Neutrophil (primary cell): ENCODE results near the gene DNAJB1.

Source experiments
- H3K27ac ChIP-seq: fragments of 200-600 bp; sonication (generic); 2 replicates; pipeline ENCODE4 v1.5.1; 2016; ENCODE audit warnings: mild to moderate bottlenecking, moderate library complexity
- H3K27me3 ChIP-seq: fragments of 200-600 bp; sonication (generic); 2 replicates; pipeline ENCODE4 v1.6.0; 2016; ENCODE audit warnings: mild to moderate bottlenecking
- H3K36me3 ChIP-seq: fragments of 200-600 bp; sonication (generic); 2 replicates; pipeline ENCODE4 v1.5.1; 2017
- H3K4me1 ChIP-seq, 2 experiments: fragments of 200-600 bp in 1 of 2; sonication (generic) in 1 of 2; 1 replicate in 1 of 2; 2 replicates in 1 of 2; pipeline versions ENCODE4 v1.5.1 to v1.6.1; 2013 to 2016; ENCODE audit warnings: low read depth in 1 of 2, low read length in 1 of 2, mild to moderate bottlenecking in 1 of 2, moderate library complexity in 1 of 2; ENCODE audit not compliant: control insufficient read depth in 1 of 2, insufficient read depth in 1 of 2
- H3K4me3 ChIP-seq, 2 experiments: fragments of 200-600 bp in 1 of 2; sonication (generic) in 1 of 2; 1 replicate in 1 of 2; 2 replicates in 1 of 2; pipeline ENCODE4 v1.5.1; 2013 to 2016; ENCODE audit warnings: low read depth in 1 of 2, low read length in 1 of 2, mild to moderate bottlenecking in 1 of 2, moderate library complexity in 1 of 2
- H3K9me3 ChIP-seq: fragments of 200-600 bp; sonication (generic); 2 replicates; pipeline ENCODE4 v1.5.1; 2016
- TF ChIP-seq, protein P1 (sequence below): fragments of 200-600 bp; sonication (generic); IDR thresholded peaks from 2 replicates; pipeline ENCODE4 v1.5.1; 2016; ENCODE audit warnings: antibody characterized with exemption

Gene DNAJB1

DNA sequence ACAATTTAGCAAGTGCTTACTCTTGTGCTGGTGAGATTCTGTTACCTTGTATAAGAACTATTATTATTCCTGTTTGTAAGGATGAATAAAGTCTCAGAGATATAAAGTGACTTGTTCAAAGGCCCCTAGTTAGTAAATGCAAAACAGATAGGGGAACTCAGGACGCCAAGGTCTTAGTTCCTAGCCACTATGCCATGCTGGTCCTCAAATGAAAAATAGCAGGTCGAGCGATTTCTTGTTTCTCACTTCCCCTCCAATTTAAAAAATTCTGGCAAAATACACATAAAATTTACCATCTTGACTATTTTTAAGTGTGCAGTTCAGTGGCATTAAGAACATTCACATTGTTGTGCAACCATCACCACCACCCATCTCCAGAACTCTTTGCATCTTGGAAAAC lies 12.3 kb upstream of the DNAJB1 start:
- Histone ChIP-seq H3K4me1 (peaks cover 25 to 33% of the 10 kb centered on the region in 2 experiments), H3K27me3 (no peaks in the 10 kb centered on the region), H3K9me3 (no peaks in the 10 kb centered on the region), H3K36me3 (no peaks in the 10 kb centered on the region), H3K4me3 (peak overlapping the region; percentile 67 to 92), H3K27ac (peak overlapping the region; percentile 88)
- TF ChIP-seq, protein P1, sequence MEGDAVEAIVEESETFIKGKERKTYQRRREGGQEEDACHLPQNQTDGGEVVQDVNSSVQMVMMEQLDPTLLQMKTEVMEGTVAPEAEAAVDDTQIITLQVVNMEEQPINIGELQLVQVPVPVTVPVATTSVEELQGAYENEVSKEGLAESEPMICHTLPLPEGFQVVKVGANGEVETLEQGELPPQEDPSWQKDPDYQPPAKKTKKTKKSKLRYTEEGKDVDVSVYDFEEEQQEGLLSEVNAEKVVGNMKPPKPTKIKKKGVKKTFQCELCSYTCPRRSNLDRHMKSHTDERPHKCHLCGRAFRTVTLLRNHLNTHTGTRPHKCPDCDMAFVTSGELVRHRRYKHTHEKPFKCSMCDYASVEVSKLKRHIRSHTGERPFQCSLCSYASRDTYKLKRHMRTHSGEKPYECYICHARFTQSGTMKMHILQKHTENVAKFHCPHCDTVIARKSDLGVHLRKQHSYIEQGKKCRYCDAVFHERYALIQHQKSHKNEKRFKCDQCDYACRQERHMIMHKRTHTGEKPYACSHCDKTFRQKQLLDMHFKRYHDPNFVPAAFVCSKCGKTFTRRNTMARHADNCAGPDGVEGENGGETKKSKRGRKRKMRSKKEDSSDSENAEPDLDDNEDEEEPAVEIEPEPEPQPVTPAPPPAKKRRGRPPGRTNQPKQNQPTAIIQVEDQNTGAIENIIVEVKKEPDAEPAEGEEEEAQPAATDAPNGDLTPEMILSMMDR = no peak

DNA sequence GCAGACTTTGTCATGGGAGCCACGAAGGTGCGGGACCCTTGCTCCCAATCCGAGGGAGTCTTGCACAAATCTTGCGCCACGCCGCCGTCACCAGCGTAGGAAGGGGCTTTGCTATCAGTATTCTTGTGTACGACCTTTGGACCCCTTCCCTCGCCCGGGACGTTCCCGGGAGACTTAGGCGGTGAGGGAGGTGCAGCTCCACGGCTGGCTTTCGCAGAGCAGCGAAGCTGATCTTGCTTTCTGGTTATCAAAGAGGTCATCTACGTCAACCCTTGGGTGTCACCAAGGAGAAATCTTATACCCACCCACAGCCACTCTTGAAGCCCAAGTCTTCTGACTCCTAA lies 11.8 kb upstream of the DNAJB1 start:
- peaks cover 25 to 33% of the 10 kb centered on the region in 2 experiments for H3K4me1 ChIP-seq
- H3K27me3 ChIP-seq = no peaks in the 10 kb centered on the region
- H3K36me3 ChIP-seq = no peaks in the 10 kb centered on the region
- H3K4me3 ChIP-seq = peak overlapping the region; percentile 67 to 92
- H3K9me3 ChIP-seq = no peaks in the 10 kb centered on the region
- H3K27ac ChIP-seq = peak overlapping the region; percentile 88
- TF ChIP-seq, protein P1 = no peak

DNA sequence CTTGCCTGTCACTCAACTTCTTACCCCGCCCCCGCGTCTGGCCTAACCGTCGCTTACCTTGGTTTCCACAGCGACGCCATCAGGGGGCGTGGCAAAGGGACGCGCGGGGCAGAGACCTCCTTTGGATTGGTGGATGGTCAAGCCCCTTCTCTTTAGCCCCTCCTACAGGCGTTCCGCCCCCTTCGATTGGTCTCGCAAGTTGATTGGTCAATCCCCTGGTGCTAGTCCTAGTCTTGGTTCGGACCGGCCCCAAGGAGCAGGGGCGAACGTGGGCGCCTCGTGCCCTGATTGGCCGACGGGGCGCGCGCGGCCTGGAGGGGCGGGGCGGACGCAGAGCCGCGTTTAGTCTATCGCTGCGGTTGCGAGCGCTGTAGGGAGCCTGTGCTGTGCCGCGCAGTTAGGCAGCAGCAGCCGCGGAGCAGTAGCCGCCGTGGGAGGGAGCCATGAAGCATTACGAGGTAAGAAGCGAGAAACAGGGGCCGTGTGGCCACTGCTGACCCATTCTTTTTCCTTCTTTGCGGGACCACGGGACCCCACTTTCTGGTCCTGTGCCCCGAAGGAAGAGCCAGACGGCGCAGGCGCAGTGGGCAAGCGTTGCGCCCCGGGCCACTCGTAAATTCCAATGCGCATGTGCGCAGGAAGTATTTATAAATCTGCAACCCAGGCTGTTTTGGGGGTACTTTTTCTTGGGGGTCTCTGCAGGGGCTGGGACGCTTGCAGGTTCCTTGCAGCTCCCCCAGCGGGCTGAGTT lies 11.2 kb upstream of the DNAJB1 start, which contains the start of gene TECR:
TSS of gene TECR (plus strand) at position 341 of the 751 bp plus-strand sequence. CDS start at position 444, 103 bp downstream.
- Histone ChIP-seq H3K4me1 (peaks cover 25 to 33% of the 10 kb centered on the region in 2 experiments), H3K36me3 (no peaks in the 10 kb centered on the region), H3K27ac (peak within 1 kb of the TSS; percentile 88), H3K4me3 (peak within 1 kb of the TSS; percentile 67 to 92), H3K9me3 (no peaks in the 10 kb centered on the region), H3K27me3 (no peaks in the 10 kb centered on the region)
- TF ChIP-seq, protein P1 = peak; percentile 49

DNA sequence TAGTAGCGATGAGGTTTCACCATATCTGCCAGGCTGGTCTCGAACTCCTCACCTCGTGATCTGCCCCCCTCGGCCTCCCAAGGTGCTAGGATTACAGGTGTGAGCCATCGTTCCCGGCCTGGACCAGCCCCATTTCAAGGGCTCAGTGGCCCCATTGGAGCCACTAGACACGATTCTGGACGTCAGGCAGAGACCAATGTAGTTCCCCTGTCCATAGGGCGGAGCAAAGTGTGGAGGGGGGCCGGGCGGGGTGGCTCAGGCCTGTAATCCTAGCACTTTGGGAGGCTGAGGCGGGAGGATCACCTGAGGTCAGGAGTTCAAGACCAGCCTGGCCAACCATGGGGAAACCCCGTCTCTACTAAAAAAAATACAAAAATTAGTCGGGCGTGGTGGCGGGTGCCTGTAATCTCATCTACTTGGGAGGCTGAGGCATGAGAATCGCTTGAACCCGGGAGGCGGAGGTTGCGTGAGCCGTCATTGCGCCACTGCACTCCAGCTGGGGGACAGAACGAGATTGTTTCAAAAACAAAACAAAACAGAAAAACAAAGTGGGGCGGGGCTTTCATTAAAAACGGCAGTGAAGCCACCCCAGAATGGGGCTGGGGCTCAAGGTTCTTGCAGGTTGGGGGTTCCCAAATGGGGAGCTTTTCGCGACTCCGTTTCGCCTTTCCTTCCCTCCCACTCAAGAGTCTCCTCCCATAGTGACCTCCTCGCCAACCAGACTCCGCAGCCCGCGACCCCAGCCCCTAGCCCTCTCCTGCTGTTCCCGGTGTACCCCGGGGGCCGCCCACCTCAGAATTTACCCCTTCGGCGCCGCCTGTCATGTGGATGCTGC lies 10.4 kb upstream of the DNAJB1 start:
- Histone ChIP-seq H3K27me3 (no peaks in the 10 kb centered on the region), H3K4me3 (peak overlapping the region; percentile 67 to 92), H3K4me1 (peaks cover 25 to 33% of the 10 kb centered on the region in 2 experiments), H3K36me3 (no peaks in the 10 kb centered on the region), H3K27ac (peak overlapping the region; percentile 88), H3K9me3 (no peaks in the 10 kb centered on the region)
- TF ChIP-seq, protein P1 = no peak

DNA sequence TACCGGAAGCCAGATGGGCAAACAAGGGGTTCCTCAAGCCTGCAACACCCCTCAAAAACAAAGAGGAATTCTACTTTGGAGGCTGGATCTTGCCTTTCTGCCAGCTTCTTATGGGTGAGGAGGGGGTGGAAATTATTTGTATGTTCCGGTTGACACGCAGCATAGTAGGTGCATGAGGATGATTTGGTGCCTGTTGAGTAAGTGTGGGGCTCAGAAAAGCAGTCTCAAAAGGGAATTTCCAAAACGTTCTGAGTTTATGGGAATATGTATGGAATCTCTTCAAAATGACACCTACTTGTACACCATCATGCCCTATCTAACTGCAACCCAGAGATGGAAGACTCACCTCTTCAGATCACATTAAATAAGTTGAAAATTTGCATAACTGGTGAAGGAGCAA lies 8.2 kb upstream of the DNAJB1 start:
- H3K4me1 ChIP-seq = peaks cover 18 to 22% of the 10 kb centered on the region in 2 experiments
- no peak overlapping the region for H3K4me3 ChIP-seq

More for the DNA sequence above, 8.2 kb upstream of the DNAJB1 start:
- Histone ChIP-seq H3K9me3 (no peaks in the 10 kb centered on the region), H3K36me3 (no peaks in the 10 kb centered on the region), H3K27ac (no peak overlapping the region), H3K27me3 (no peaks in the 10 kb centered on the region)
- TF ChIP-seq, protein P1 = no peak
